Measurements from ENCODE around the gene DYNLRB1.

GRCh38 chr20:34581341-34582184, 65.3 kb downstream of the DYNLRB1 start:
- TF ChIP-seq CTCF (IDR thresholded peaks at IDR 0.05), result no peak
- TF ChIP-seq POLR2A (IDR thresholded peaks at IDR 0.05), result no peak
